ENCODE data around the gene PTGES2. TPM values are rescaled to one million over a fixed set of nuclear protein-coding genes. Genes with fewer than 3 reads are reported as not detected.
"Not testable (repeated sequence)": the region's sequence is repeated elsewhere in the genome, so short reads cannot be mapped to it uniquely, and the experiment has no call there.

PTGES2 gene
- polyA plus RNA-seq, 1 donor, result 38.8 TPM

GRCh38 chr9:128136816-128137793 lies 9.6 kb upstream of the PTGES2 start:
- DNase-seq, result no peak

- not testable (repeated sequence) for DNase-seq
These were observed 8.0 kb upstream of the PTGES2 start for GRCh38 chr9:128135561-128135960.

- DNase-seq, result peak; percentile 44
These were observed 4.6 kb upstream of the PTGES2 start for GRCh38 chr9:128132139-128132538.

GRCh38 chr9:128131346-128131745 lies 3.8 kb upstream of the PTGES2 start:
- DNase-seq, result not testable (repeated sequence)

- DNase-seq, result not testable (repeated sequence)
These were observed 3.1 kb upstream of the PTGES2 start for GRCh38 chr9:128130651-128131050.

GRCh38 chr9:128129976-128130590 lies 2.6 kb upstream of the PTGES2 start:
- DNase-seq, result not testable (repeated sequence)

GRCh38 chr9:128128836-128129590 lies 1.5 kb upstream of the PTGES2 start:
- DNase-seq, result no peak

- peak; percentile 92 for DNase-seq
These were observed 684 bp upstream of the PTGES2 start for GRCh38 chr9:128127990-128128835.

GRCh38 chr9:128125580-128126354 lies 1.8 kb downstream of the PTGES2 start:
- DNase-seq, result no peak

GRCh38 chr9:128124873-128125579 lies 2.5 kb downstream of the PTGES2 start:
- peak; percentile 50 for DNase-seq

GRCh38 chr9:128124451-128124850 lies 3.1 kb downstream of the PTGES2 start:
- DNase-seq, result no peak

GRCh38 chr9:128123451-128124080 lies 4.0 kb downstream of the PTGES2 start:
- no peak for DNase-seq

- no peak for DNase-seq
These were observed 4.7 kb downstream of the PTGES2 start for GRCh38 chr9:128122809-128123175.

- DNase-seq, result no peak
These were observed 5.4 kb downstream of the PTGES2 start for GRCh38 chr9:128121924-128122808.

- DNase-seq, result no peak
These were observed 6.1 kb downstream of the PTGES2 start for GRCh38 chr9:128121466-128121810.

GRCh38 chr9:128120741-128121465 lies 6.6 kb downstream of the PTGES2 start:
- DNase-seq, result no peak

- no peak for DNase-seq
These were observed 7.3 kb downstream of the PTGES2 start for GRCh38 chr9:128120061-128120740.
